ENCODE data around the gene SYT3.
A peak's percentile ranks its signal among the peaks of the same experiment; 100 is the strongest.
"Not testable (repeated sequence)": the region's sequence is repeated elsewhere in the genome, so short reads cannot be mapped to it uniquely, and the experiment has no call there.

Gene SYT3

GRCh38 chr19:50636317-50637085 is 3.2 kb downstream of the SYT3 start:
- no peak for DNase-seq (ENCODE audit: low read depth)

- DNase-seq (ENCODE audit: low read depth) = no peak
Observed at GRCh38 chr19:50633973-50634372, 5.7 kb downstream of the SYT3 start.

GRCh38 chr19:50633359-50633758 is 6.3 kb downstream of the SYT3 start:
- no peak for DNase-seq (ENCODE audit: low read depth)

GRCh38 chr19:50632151-50632835 is 7.4 kb downstream of the SYT3 start:
- no peak for DNase-seq (ENCODE audit: low read depth)

- no peak for DNase-seq (ENCODE audit: low read depth)
Observed at GRCh38 chr19:50629801-50630200, 9.9 kb downstream of the SYT3 start.

- DNase-seq (ENCODE audit: low read depth) = no peak
Observed at GRCh38 chr19:50629194-50629593, 10.5 kb downstream of the SYT3 start.

GRCh38 chr19:50628551-50628950 is 11.1 kb downstream of the SYT3 start:
- no peak for DNase-seq (ENCODE audit: low read depth)

- no peak for DNase-seq (ENCODE audit: low read depth)
Observed at GRCh38 chr19:50628146-50628545, 11.5 kb downstream of the SYT3 start.

GRCh38 chr19:50626795-50627194 is 12.9 kb downstream of the SYT3 start:
- DNase-seq (ENCODE audit: low read depth) = no peak

GRCh38 chr19:50626011-50626410 is 13.7 kb downstream of the SYT3 start:
- no peak for DNase-seq (ENCODE audit: low read depth)

GRCh38 chr19:50624949-50625600 is 14.6 kb downstream of the SYT3 start:
- DNase-seq (ENCODE audit: low read depth) = no peak

GRCh38 chr19:50620394-50620906 is 19.2 kb downstream of the SYT3 start:
- DNase-seq (ENCODE audit: low read depth) = not testable (repeated sequence)

- DNase-seq (ENCODE audit: low read depth) = not testable (repeated sequence)
Observed at GRCh38 chr19:50619184-50619583, 20.5 kb downstream of the SYT3 start.

GRCh38 chr19:50618379-50618778 is 21.3 kb downstream of the SYT3 start:
- not testable (repeated sequence) for DNase-seq (ENCODE audit: low read depth)

- not testable (repeated sequence) for DNase-seq (ENCODE audit: low read depth)
Observed at GRCh38 chr19:50612504-50613404, 26.9 kb downstream of the SYT3 start.

GRCh38 chr19:50607874-50608785 is 31.6 kb downstream of the SYT3 start:
- DNase-seq (ENCODE audit: low read depth) = peak; percentile 65

GRCh38 chr19:50607388-50607787 is 32.3 kb downstream of the SYT3 start:
- DNase-seq (ENCODE audit: low read depth) = no peak

- not testable (repeated sequence) for DNase-seq (ENCODE audit: low read depth)
Observed at GRCh38 chr19:50606059-50606836, 33.4 kb downstream of the SYT3 start.

GRCh38 chr19:50604264-50605073 is 35.2 kb downstream of the SYT3 start:
- not testable (repeated sequence) for DNase-seq (ENCODE audit: low read depth)
